HepG2 (cell line): ENCODE measurements around the gene PIP4K2C. TPM values are rescaled to one million over a fixed set of nuclear protein-coding genes. Genes with fewer than 3 reads are reported as not detected.
A peak's percentile ranks its signal among the peaks of the same experiment; 100 is the strongest.

ENCODE experiments used
- CAMTA2 ChIP-seq: sonication (generic); formaldehyde crosslinking; IDR thresholded peaks from 2 replicates; pipeline ENCODE4 v1.4.0; 2020; ENCODE audit warnings: mild to moderate bottlenecking, missing genetic modification reagents, borderline replicate concordance
- ELF4 ChIP-seq: sonication (generic); formaldehyde crosslinking; IDR thresholded peaks from 2 replicates; pipeline ENCODE4 v1.5.0; 2020; ENCODE audit warnings: missing genetic modification reagents, mild to moderate bottlenecking, moderate library complexity, borderline replicate concordance
- GTF3A ChIP-seq: sonication (generic); formaldehyde crosslinking; conservative IDR thresholded peaks from 2 replicates; pipeline ENCODE4 v1.4.0; 2020; ENCODE audit warnings: mild to moderate bottlenecking, missing genetic modification reagents
- HMG20A ChIP-seq: IDR thresholded peaks from 2 replicates; pipeline ENCODE4 v1.6.1; 2016; ENCODE audit warnings: borderline replicate concordance
- RXRA ChIP-seq: sonication (generic); formaldehyde crosslinking; IDR thresholded peaks from 2 replicates; pipeline ENCODE4 v1.5.1; 2020; ENCODE audit warnings: missing genetic modification reagents
- XRCC5 ChIP-seq: fragments of 200-400 bp; formaldehyde crosslinking; optimal IDR thresholded peaks from 2 replicates; pipeline ENCODE3; 2017; ENCODE audit warnings: mild to moderate bottlenecking, low read length
- ZNF335 ChIP-seq: sonication (generic); formaldehyde crosslinking; IDR thresholded peaks from 2 replicates; pipeline ENCODE4 v1.4.0; 2020; ENCODE audit warnings: missing genetic modification reagents
- ZNF432 ChIP-seq: sonication (generic); formaldehyde crosslinking; IDR thresholded peaks from 2 replicates; pipeline ENCODE4 v1.5.0; 2020; ENCODE audit warnings: missing genetic modification reagents, mild to moderate bottlenecking, borderline replicate concordance
- ZNF619 ChIP-seq: sonication (generic); formaldehyde crosslinking; IDR thresholded peaks from 2 replicates; pipeline ENCODE4 v1.4.0; 2020; ENCODE audit warnings: mild to moderate bottlenecking, missing genetic modification reagents
- ZNF672 ChIP-seq: sonication (generic); formaldehyde crosslinking; IDR thresholded peaks from 2 replicates; pipeline ENCODE4 v1.8.1; 2022; ENCODE audit warnings: missing genetic modification reagents
- ZNF7 ChIP-seq: IDR thresholded peaks from 2 replicates; pipeline ENCODE4 v1.6.1; 2016; ENCODE audit warnings: missing biosample characterization, missing genetic modification reagents
- ZNF749 ChIP-seq: sonication (generic); formaldehyde crosslinking; IDR thresholded peaks from 2 replicates; pipeline ENCODE4 v1.8.0; 2022; ENCODE audit warnings: mild to moderate bottlenecking, missing genetic modification reagents, moderate library complexity, borderline replicate concordance
- polyA plus RNA-seq, 8 experiments: library from polyadenylated mRNA; depleted of rRNA in 3 of 8; stranded (reverse) in 7 of 8; unstranded in 1 of 8; fragments of >200 nt; fragmentation: Illumina TruSeq in 4 of 8; extraction: Trizol in 4 of 8; gene quantifications; 2 replicates each; pipeline versions ENCODE4 v1.2.1 to v1.2.3, GENCODE V29; 2011 to 2016; ENCODE audit warnings: low read depth in 4 of 8, missing spikeins in 1 of 8, mixed read lengths in 1 of 8; ENCODE audit not compliant: insufficient read depth in 1 of 8
- total RNA-seq, 5 experiments: library from RNA; depleted of rRNA; stranded (reverse); fragments of >200 nt; fragmentation: Illumina TruSeq; extraction: Trizol; gene quantifications; 2 replicates each; pipeline ENCODE4 v1.2.3, GENCODE V29; 2016; ENCODE audit warnings: low read depth in 1 of 5
- TF ChIP-seq, protein P1 (sequence below): sonication (generic); formaldehyde crosslinking; IDR thresholded peaks from 2 replicates; pipeline ENCODE4 v1.5.1; 2020; ENCODE audit warnings: mild to moderate bottlenecking, missing genetic modification reagents, borderline replicate concordance
- TF ChIP-seq, protein P2 (sequence below): sonication (generic); formaldehyde crosslinking; IDR thresholded peaks from 2 replicates; pipeline ENCODE4 v1.4.0; 2020; ENCODE audit warnings: mild to moderate bottlenecking, missing genetic modification reagents
- TF ChIP-seq, protein P3 (sequence below): IDR thresholded peaks from 2 replicates; pipeline ENCODE4 v1.6.1; 2016; ENCODE audit warnings: low read depth, control low read depth
- TF ChIP-seq, protein P4 (sequence below): sonication (generic); formaldehyde crosslinking; conservative IDR thresholded peaks from 2 replicates; pipeline ENCODE4 v1.4.0; 2020; ENCODE audit warnings: missing genetic modification reagents
- TF ChIP-seq, protein P5 (sequence below): sonication (generic); formaldehyde crosslinking; IDR thresholded peaks from 2 replicates; pipeline ENCODE4 v1.5.1; 2020; ENCODE audit warnings: missing genetic modification reagents, mild to moderate bottlenecking, borderline replicate concordance
- TF ChIP-seq, protein P6 (sequence below): IDR thresholded peaks from 2 replicates; pipeline ENCODE4 v1.6.1; 2012; ENCODE audit warnings: inconsistent platforms

Gene PIP4K2C
- total and polyA plus RNA-seq, 2 of the 13 experiments (the other 11 are each of a cell fraction or from before 2014, with no cell fraction given): 23.3 to 26.4 TPM

DNA sequence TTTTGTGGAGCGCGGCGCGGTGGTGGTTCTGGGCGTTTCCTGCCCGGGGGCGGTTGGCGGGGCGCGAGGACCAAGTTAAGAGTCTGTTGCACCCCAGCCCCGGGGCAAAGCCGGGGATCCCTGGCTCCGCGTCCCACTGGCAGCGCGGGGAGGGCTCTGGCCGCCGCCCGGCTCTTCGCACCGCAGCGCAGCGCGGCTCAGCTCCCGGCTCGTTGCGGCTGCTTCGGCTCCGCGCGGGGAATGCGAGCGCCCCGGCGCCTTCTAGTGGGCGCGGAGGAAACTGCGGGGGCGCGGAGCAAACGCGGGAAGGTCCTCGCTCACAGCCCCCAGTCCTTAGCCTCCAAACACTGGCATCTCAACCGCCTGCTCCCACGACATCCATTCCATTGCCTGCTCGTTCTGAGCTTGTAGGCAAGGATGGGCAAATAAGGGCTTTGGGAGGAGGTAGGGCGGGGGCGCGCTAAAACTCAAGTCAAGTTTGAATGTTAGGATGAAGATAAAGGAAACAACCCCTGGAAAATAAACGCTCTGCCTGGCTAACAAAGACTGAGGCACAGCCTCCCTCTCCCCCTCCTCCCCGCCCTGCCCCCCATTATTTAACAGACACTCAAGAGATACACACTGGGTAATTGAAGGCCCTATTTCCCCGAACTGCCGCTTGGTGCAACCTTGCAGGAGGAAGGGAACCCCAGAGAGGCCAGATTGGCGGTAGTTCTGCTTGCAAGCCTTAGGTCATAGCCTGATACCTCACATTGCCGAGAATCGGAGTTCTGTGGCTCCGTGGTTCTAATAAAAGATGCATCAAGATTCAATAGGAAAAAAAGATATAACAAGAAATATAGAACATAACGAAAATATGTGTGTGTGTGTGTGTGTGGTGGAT lies 42.2 kb downstream of the PIP4K2C start, which contains the start of gene B4GALNT1 (continued):
- TF ChIP-seq, protein P1, sequence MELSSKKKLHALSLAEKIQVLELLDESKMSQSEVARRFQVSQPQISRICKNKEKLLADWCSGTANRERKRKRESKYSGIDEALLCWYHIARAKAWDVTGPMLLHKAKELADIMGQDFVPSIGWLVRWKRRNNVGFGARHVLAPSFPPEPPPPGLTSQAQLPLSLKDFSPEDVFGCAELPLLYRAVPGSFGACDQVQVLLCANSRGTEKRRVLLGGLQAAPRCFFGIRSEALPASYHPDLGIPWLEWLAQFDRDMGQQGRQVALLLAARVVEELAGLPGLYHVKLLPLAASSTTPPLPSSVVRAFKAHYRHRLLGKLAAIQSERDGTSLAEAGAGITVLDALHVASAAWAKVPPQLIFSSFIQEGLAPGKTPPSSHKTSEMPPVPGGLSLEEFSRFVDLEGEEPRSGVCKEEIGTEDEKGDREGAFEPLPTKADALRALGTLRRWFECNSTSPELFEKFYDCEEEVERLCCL (CRISPR knock-in tag): no peak
- peak; percentile 57; the same call in 1 of the 2 replicates for TF ChIP-seq RXRA (CRISPR knock-in tag)
- no peak; the same call in 1 of the 2 replicates for TF ChIP-seq CAMTA2 (CRISPR knock-in tag)
- TF ChIP-seq, protein P2, sequence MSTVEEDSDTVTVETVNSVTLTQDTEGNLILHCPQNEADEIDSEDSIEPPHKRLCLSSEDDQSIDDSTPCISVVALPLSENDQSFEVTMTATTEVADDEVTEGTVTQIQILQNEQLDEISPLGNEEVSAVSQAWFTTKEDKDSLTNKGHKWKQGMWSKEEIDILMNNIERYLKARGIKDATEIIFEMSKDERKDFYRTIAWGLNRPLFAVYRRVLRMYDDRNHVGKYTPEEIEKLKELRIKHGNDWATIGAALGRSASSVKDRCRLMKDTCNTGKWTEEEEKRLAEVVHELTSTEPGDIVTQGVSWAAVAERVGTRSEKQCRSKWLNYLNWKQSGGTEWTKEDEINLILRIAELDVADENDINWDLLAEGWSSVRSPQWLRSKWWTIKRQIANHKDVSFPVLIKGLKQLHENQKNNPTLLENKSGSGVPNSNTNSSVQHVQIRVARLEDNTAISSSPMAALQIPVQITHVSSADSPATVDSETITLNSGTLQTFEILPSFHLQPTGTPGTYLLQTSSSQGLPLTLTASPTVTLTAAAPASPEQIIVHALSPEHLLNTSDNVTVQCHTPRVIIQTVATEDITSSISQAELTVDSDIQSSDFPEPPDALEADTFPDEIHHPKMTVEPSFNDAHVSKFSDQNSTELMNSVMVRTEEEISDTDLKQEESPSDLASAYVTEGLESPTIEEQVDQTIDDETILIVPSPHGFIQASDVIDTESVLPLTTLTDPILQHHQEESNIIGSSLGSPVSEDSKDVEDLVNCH (CRISPR knock-in tag): no peak
- TF ChIP-seq, protein P3, sequence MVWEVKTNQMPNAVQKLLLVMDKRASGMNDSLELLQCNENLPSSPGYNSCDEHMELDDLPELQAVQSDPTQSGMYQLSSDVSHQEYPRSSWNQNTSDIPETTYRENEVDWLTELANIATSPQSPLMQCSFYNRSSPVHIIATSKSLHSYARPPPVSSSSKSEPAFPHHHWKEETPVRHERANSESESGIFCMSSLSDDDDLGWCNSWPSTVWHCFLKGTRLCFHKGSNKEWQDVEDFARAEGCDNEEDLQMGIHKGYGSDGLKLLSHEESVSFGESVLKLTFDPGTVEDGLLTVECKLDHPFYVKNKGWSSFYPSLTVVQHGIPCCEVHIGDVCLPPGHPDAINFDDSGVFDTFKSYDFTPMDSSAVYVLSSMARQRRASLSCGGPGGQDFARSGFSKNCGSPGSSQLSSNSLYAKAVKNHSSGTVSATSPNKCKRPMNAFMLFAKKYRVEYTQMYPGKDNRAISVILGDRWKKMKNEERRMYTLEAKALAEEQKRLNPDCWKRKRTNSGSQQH (CRISPR knock-in tag): no peak
- TF ChIP-seq, protein P4, sequence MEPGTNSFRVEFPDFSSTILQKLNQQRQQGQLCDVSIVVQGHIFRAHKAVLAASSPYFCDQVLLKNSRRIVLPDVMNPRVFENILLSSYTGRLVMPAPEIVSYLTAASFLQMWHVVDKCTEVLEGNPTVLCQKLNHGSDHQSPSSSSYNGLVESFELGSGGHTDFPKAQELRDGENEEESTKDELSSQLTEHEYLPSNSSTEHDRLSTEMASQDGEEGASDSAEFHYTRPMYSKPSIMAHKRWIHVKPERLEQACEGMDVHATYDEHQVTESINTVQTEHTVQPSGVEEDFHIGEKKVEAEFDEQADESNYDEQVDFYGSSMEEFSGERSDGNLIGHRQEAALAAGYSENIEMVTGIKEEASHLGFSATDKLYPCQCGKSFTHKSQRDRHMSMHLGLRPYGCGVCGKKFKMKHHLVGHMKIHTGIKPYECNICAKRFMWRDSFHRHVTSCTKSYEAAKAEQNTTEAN (CRISPR knock-in tag): no peak
- no peak for TF ChIP-seq ZNF672 (CRISPR knock-in tag)
- no peak for TF ChIP-seq ZNF749
- no peak for TF ChIP-seq GTF3A
- TF ChIP-seq, protein P5, sequence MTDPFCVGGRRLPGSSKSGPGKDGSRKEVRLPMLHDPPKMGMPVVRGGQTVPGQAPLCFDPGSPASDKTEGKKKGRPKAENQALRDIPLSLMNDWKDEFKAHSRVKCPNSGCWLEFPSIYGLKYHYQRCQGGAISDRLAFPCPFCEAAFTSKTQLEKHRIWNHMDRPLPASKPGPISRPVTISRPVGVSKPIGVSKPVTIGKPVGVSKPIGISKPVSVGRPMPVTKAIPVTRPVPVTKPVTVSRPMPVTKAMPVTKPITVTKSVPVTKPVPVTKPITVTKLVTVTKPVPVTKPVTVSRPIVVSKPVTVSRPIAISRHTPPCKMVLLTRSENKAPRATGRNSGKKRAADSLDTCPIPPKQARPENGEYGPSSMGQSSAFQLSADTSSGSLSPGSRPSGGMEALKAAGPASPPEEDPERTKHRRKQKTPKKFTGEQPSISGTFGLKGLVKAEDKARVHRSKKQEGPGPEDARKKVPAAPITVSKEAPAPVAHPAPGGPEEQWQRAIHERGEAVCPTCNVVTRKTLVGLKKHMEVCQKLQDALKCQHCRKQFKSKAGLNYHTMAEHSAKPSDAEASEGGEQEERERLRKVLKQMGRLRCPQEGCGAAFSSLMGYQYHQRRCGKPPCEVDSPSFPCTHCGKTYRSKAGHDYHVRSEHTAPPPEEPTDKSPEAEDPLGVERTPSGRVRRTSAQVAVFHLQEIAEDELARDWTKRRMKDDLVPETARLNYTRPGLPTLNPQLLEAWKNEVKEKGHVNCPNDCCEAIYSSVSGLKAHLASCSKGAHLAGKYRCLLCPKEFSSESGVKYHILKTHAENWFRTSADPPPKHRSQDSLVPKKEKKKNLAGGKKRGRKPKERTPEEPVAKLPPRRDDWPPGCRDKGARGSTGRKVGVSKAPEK (CRISPR knock-in tag): no peak
- no peak for TF ChIP-seq ZNF619 (CRISPR knock-in tag)
- no peak for TF ChIP-seq ZNF7
- peak; percentile 89 for TF ChIP-seq XRCC5
- TF ChIP-seq ZNF432 (CRISPR knock-in tag): no peak
- TF ChIP-seq ELF4 (CRISPR knock-in tag): no peak
- TF ChIP-seq HMG20A: no peak
- TF ChIP-seq, protein P6, sequence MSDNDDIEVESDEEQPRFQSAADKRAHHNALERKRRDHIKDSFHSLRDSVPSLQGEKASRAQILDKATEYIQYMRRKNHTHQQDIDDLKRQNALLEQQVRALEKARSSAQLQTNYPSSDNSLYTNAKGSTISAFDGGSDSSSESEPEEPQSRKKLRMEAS: peak; percentile 88
- TF ChIP-seq ZNF335 (CRISPR knock-in tag): no peak
